ENCODE data around the gene MYZAP. TPM values are rescaled to one million over a fixed set of nuclear protein-coding genes. Genes with fewer than 3 reads are reported as not detected.
A peak's percentile ranks its signal among the peaks of the same experiment; 100 is the strongest.

The MYZAP gene
- polyA plus RNA-seq, 2 of the 4 experiments (the other 2 are of a cell fraction) = 1.2 to 2.4 TPM

DNA sequence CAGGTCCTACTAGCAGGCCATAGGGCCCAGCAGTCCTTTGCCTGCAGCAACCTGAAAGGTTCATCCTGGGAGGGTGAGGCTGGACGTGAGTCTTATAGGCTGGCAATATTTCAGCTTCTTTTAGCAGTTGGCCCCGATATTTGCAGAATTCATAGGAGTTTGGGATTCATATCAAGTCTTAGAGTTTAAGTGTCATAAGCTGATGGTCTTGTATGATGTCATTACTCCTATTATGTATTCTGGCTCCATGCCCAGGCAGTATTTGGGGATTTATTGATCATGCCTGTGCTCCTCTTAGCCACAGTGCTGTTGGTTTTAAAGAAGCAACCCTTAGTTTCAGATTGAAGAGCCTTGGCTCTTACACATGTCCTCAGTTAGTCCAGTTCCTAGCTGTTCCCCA lies 73.5 kb downstream of the MYZAP start:
- ChIA-PET CTCF (interaction anchor here (0.6 to 7.1 kb wide), 16 partner anchors 8 to 1864 kb away, joined by 3 to 62 read pairs (median 4); partner anchors contain the start of gene ALDH1A2), POLR2A (interaction anchor here (1.0 kb wide), 1 partner anchor 41 kb away, joined by 3 read pairs; the partner anchor contains the start of gene POLR2M)
- Histone ChIP-seq H3K9me3 (no peaks in the 10 kb centered on the region), H3K27ac (no peak overlapping the region), H3K4me3 (no peak overlapping the region), H3K4me2 (no peak overlapping the region), H3K4me1 (peaks cover 11% of the 10 kb centered on the region)
- ATAC-seq (no peak), DNase-seq (ENCODE audit: low read depth in 1 of 2, low spot score in 1 of 2) (no peak), FAIRE-seq (no peak)
- TF ChIP-seq FOSB (CRISPR knock-in tag; IDR thresholded peaks at IDR 0.05) = no peak
- 40% methylated on average over 2 of the region's 2 CpGs for WGBS (ENCODE audit: missing lambda C conversion rate)

DNA sequence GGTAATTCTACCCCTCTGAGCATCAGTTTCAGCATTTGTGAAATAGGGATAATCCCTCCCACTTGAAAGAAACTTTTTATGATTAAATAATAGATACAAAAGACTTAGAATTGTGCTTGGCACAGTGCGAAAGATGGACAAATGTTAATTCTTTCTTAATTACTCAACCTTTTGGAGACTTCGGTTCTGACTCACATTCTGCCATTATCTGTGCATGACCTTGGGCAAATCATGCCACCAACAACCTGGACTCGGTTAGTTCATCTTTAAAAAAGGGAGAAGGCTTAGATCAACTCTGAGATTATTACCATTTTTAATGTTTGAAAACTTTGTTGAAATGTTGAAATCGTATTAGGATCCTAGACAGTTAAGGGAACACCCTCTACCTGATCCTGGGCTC lies 74.2 kb downstream of the MYZAP start:
- CTCF ChIA-PET = interaction anchor here (1.1 to 7.1 kb wide), 10 partner anchors 12 to 1863 kb away, joined by 3 to 62 read pairs (median 6); partner anchors contain the start of gene POLR2M
- POLR2A ChIA-PET = interaction anchor here (1.0 kb wide), 1 partner anchor 41 kb away, joined by 3 read pairs; the partner anchor contains the start of gene POLR2M
- H3K27ac ChIP-seq = no peak overlapping the region
- H3K9me3 ChIP-seq = no peaks in the 10 kb centered on the region
- no peak overlapping the region for H3K4me2 ChIP-seq
- DNase-seq (ENCODE audit: low read depth in 1 of 2, low spot score in 1 of 2) = no peak
- ATAC-seq = no peak
- peaks cover 11% of the 10 kb centered on the region for H3K4me1 ChIP-seq
- WGBS (ENCODE audit: missing lambda C conversion rate) = 57% methylated on average over 4 of the region's 4 CpGs
- FAIRE-seq = peak; percentile 18
- no peak overlapping the region for H3K4me3 ChIP-seq
- TF ChIP-seq, protein P1, sequence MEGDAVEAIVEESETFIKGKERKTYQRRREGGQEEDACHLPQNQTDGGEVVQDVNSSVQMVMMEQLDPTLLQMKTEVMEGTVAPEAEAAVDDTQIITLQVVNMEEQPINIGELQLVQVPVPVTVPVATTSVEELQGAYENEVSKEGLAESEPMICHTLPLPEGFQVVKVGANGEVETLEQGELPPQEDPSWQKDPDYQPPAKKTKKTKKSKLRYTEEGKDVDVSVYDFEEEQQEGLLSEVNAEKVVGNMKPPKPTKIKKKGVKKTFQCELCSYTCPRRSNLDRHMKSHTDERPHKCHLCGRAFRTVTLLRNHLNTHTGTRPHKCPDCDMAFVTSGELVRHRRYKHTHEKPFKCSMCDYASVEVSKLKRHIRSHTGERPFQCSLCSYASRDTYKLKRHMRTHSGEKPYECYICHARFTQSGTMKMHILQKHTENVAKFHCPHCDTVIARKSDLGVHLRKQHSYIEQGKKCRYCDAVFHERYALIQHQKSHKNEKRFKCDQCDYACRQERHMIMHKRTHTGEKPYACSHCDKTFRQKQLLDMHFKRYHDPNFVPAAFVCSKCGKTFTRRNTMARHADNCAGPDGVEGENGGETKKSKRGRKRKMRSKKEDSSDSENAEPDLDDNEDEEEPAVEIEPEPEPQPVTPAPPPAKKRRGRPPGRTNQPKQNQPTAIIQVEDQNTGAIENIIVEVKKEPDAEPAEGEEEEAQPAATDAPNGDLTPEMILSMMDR (IDR thresholded peaks at IDR 0.05) = no peak
- no peak for TF ChIP-seq ZSCAN20 (CRISPR knock-in tag; IDR thresholded peaks at IDR 0.05)
- TF ChIP-seq, protein P2, sequence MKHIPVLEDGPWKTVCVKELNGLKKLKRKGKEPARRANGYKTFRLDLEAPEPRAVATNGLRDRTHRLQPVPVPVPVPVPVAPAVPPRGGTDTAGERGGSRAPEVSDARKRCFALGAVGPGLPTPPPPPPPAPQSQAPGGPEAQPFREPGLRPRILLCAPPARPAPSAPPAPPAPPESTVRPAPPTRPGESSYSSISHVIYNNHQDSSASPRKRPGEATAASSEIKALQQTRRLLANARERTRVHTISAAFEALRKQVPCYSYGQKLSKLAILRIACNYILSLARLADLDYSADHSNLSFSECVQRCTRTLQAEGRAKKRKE (CRISPR knock-in tag; IDR thresholded peaks at IDR 0.05; ENCODE audit: low read depth) = no peak
- TF ChIP-seq ESRRA (IDR thresholded peaks at IDR 0.05; ENCODE audit: borderline replicate concordance, low read length) = no peak
- TF ChIP-seq POLR2A (IDR thresholded peaks at IDR 0.05; ENCODE audit: low read length) = no peak

DNA sequence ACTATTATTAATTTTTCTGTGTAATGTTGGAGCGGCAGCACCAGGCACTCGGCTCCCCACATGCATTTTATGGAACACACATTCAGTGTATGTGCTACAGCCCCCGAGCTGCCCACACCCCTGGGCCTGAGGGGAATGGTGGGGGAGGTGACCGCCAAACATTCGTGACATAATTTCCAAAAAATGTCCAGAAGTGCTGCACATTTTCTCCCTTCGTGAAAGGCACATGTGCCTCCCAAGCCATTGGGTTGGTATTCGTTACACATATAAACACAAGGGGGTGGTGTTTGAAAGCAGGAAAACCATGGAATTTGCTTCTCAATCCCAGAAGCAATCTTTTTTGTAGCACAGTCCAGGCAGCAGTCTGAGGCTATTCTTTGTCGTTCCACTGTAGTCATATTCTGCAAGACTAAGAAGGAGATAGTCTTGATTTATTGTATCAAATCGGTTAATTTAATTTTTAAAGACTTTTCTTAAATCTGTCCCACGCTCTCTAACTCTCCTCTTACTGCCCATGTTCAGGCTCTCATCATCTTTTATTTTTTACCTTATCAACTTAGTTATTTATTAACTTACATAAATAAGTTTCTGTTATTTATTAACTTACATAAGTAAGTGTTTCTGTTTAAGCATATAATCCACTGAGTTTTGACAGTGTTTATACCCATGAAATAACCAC lies 75.6 kb downstream of the MYZAP start:
- Histone ChIP-seq H3K4me3 (no peak overlapping the region), H3K4me2 (peak overlapping the region; percentile 58), H3K9me3 (no peaks in the 10 kb centered on the region), H3K27ac (no peak overlapping the region), H3K4me1 (peaks cover 18% of the 10 kb centered on the region)
- ChIA-PET CTCF (interaction anchor here (0.8 to 7.1 kb wide), 23 partner anchors 7 to 515 kb away, joined by 3 to 62 read pairs (median 5); partner anchors contain the start of gene POLR2M), POLR2A (no interaction called here)
- ATAC-seq (peak; percentile 82 to 92), DNase-seq (ENCODE audit: low read depth in 1 of 2, low spot score in 1 of 2) (peak; percentile 65 to 75), FAIRE-seq (peak; percentile 46)
- WGBS (ENCODE audit: missing lambda C conversion rate) = 22% methylated on average over 10 of the region's 10 CpGs
- TF ChIP-seq, protein P3, sequence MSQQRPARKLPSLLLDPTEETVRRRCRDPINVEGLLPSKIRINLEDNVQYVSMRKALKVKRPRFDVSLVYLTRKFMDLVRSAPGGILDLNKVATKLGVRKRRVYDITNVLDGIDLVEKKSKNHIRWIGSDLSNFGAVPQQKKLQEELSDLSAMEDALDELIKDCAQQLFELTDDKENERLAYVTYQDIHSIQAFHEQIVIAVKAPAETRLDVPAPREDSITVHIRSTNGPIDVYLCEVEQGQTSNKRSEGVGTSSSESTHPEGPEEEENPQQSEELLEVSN (IDR thresholded peaks at IDR 0.05; ENCODE audit: borderline replicate concordance, low read depth) = peak; percentile 45; the same call in 1 of the 2 replicates
- no peak for TF ChIP-seq FOSL2 (IDR thresholded peaks at IDR 0.05)
- no peak for TF ChIP-seq FOSL2 (CRISPR knock-in tag; IDR thresholded peaks at IDR 0.05)
- TF ChIP-seq, protein P1 (IDR thresholded peaks at IDR 0.05) = peak; percentile 68
- TF ChIP-seq, protein P4, sequence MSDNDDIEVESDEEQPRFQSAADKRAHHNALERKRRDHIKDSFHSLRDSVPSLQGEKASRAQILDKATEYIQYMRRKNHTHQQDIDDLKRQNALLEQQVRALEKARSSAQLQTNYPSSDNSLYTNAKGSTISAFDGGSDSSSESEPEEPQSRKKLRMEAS (IDR thresholded peaks at IDR 0.05) = peak; percentile 67
- TF ChIP-seq SMC3 (IDR thresholded peaks at IDR 0.05) = peak; percentile 52
- TF ChIP-seq, protein P5, sequence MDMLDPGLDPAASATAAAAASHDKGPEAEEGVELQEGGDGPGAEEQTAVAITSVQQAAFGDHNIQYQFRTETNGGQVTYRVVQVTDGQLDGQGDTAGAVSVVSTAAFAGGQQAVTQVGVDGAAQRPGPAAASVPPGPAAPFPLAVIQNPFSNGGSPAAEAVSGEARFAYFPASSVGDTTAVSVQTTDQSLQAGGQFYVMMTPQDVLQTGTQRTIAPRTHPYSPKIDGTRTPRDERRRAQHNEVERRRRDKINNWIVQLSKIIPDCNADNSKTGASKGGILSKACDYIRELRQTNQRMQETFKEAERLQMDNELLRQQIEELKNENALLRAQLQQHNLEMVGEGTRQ (IDR thresholded peaks at IDR 0.05) = no peak
- peak; percentile 78 to 80 for TF ChIP-seq RAD21 (conservative IDR thresholded peaks at IDR 0.05 in 1 of 2, IDR thresholded peaks at IDR 0.05 in 1 of 2)
